Psoas muscle (tissue), 8 donors: ENCODE data around the gene AMZ1. TPM values are rescaled to one million over a fixed set of nuclear protein-coding genes. Genes with fewer than 3 reads are reported as not detected.

Source experiments
- ATAC-seq, 4 donors: fragments of 200-7000 bp; cut with Tn5 transposase; one replicate each; pipeline ENCODE4 v1.9.1; 2020; ENCODE audit warnings: moderate library complexity in 3 of 4, mild to moderate bottlenecking in 2 of 4
- DNase-seq, 2 donors: peaks; one replicate each; pipeline ENCODE4 v3.0.0-alpha.2; 2020
- H3K27ac ChIP-seq: fragments of 200-600 bp; one replicate; pipeline ENCODE4 v1.8.0; 2022
- H3K27me3 ChIP-seq, 3 donors: fragments of 200-600 bp in 1 of 3; one replicate each; pipeline versions ENCODE4 v1.6.1 to v1.8.0; 2013 to 2022; ENCODE audit warnings: low read length in 2 of 3, mild to moderate bottlenecking in 2 of 3, moderate library complexity in 1 of 3; ENCODE audit not compliant: insufficient read depth in 3 of 3
- H3K36me3 ChIP-seq, 2 donors: fragments of 200-600 bp in 1 of 2; one replicate each; pipeline versions ENCODE4 v1.6.1 to v1.8.0; 2013 to 2022; ENCODE audit warnings: low read depth in 1 of 2, mild to moderate bottlenecking in 1 of 2, moderate library complexity in 1 of 2; ENCODE audit not compliant: insufficient read depth in 1 of 2
- H3K4me1 ChIP-seq: fragments of 200-600 bp; one replicate; pipeline ENCODE4 v1.8.0; 2022
- H3K4me3 ChIP-seq: fragments of 200-600 bp; one replicate; pipeline ENCODE4 v1.8.0; 2022; ENCODE audit warnings: mild to moderate bottlenecking
- H3K9me3 ChIP-seq: fragments of 200-600 bp; one replicate; pipeline ENCODE4 v1.8.0; 2022
- CTCF ChIP-seq: fragments of 200-600 bp; IDR thresholded peaks from one replicate; pipeline ENCODE4 v1.8.0; 2022; ENCODE audit warnings: antibody characterized with exemption
- WGBS, 3 donors: extraction: QIAGEN DNeasy Blood & Tissue Kit; methylation state at CpG; one replicate each; pipeline versions ENCODE4 v1.1.6 to v1.1.7; 2013; 5-methylcytosine and 5-hydroxymethylcytosine counted together
- intact Hi-C, 2 donors: fragments of 100-400 bp; cut with DNase I; formaldehyde crosslinking; loops; one replicate each; pipeline versions ENCODE4 v1.11.0 to v1.14.2; 2022
- polyA plus RNA-seq, 3 donors: library from polyadenylated mRNA; stranded (reverse); fragments of 200-250 nt; gene quantifications; one replicate each; pipeline ENCODE4 v1.2.3, GENCODE V29; 2013
- total RNA-seq, 4 donors: library from RNA; stranded (reverse); fragmentation: NEBNext Ultra II Directional in 2 of 4; extraction: Animal tissue kit (Norgen Biotek cat#: 25700) in 2 of 4; gene quantifications; one replicate each; pipeline versions ENCODE4 v1.2.1 to v1.2.4, GENCODE V29; 2021 to 2023
- donor health status: healthy with polysubstance abuse.
- donor health status: DM: no; HTN: no; CAD: no; lungs with moderate emphysema.
- donor health status: Bipolar disorder and iron deficiency.
- donor health status: healthy.
- donor health status: DM: yes; HTN: yes; CAD: no.
- donor health status: DM: no; HTN: no; CAD: no.
- donor health status: DM: no; HTN: no; CAD: no.
- donor health status: DM: yes; HTN: yes; CAD: no.

The AMZ1 gene
- total and polyA plus RNA-seq, 7 donors, result 0.03 TPM; not detected in 6

DNA sequence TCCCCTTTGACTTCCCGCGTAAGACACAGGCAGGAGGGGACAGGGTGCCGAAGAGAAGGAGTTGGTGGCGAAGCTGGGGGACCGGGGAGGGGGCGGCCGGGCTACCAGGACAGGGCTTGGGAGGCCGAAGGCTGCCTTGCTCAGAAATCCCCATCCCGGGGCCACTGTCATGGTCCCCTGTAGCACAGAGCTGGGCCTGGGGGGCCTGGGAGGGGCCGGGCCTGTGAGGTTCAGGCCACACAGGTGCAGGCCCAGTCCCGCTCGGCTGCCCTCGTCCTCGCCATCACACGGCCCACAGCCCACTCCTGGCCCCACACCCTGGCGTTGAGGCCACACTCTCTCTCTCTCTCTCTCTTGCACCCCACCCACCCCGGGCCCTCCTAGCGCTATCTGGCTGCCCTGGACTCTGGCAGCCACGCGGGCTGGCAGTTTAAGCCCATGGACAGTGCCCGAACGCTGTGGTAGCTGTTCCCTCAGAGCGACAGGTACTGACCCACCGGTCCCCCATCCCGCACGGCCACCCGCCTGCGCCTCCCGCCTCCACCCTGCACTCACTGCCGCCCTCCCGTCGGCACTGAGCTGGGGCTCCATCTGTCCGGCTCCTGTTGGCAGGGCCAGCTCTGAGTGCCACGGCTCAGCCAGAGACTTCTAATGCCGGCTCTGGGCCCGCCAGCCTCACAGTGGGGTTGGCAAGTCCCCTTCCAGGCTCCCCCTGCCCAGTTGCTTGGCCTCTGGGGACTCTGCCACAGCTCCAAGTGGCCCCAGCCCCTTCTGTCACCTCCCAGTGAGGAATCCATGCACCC is 28.2 kb upstream of the AMZ1 start:
- 85 to 87% (median 86%) methylated on average over 28 to 36 of the region's 36 CpGs for WGBS, 3 donors
- no peak overlapping the region for H3K4me3 ChIP-seq
- DNase-seq (no peak), ATAC-seq (no peak)
- no peaks in the 10 kb centered on the region for H3K9me3 ChIP-seq
- intact Hi-C loops, result loop anchor here in 1 of 2 donors (5.0 kb wide), 1 partner anchor 92 kb away; no protein-coding TSS in a partner anchor
- no peak for TF ChIP-seq CTCF
- no peaks in the 10 kb centered on the region for H3K27me3 ChIP-seq
- no peak overlapping the region for H3K27ac ChIP-seq
- peaks cover 12% of the 10 kb centered on the region for H3K4me1 ChIP-seq
- H3K36me3 ChIP-seq, result peaks cover 0 to 3% of the 10 kb centered on the region in 2 donors

DNA sequence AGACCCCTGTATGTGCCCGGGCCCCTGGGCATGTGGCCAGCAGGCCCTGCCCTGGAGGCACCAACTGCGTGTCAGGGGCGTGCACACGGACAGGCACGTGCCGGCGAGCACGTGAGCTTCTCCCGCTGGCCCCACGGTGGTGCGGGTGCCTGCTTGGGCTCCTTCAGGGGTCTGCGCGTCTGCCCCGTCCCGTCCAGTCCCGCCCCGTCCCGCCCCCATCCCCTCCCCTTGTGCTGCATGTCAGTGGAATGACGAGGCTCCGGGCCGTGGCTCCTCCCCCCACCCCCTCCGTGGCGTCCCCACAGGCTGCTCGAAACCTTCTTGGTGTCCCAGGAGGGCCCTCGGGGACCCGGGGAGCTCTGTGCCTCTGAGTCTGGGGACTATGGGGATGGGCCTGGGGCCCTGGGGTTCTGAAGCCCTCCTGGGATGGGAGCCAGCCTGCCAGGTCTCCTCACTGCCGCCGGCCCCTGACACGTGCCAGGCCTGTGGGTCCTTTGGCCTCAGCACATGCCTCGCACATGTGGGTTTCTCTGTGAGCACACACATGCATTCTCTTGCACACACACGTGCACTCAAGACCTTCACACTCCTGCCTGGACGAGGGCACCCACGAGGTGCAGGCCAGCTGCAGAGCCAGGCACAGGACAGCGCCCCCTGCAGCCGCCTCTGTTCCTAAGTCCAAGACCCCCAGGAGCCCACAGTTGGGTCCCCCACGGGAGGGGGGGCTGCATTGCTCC is 27.5 kb upstream of the AMZ1 start:
- Histone ChIP-seq H3K36me3 (peaks cover 0 to 3% of the 10 kb centered on the region in 2 donors), H3K4me3 (no peak overlapping the region), H3K4me1 (peaks cover 12% of the 10 kb centered on the region), H3K27ac (no peak overlapping the region), H3K9me3 (no peaks in the 10 kb centered on the region), H3K27me3 (peaks cover 0 to 4% (median 0%) of the 10 kb centered on the region in 3 donors)
- peak; percentile 11 for TF ChIP-seq CTCF
- WGBS, 3 donors, result 72 to 91% (median 78%) methylated on average over 35 to 36 of the region's 36 CpGs
- no peak for DNase-seq
- intact Hi-C loops, result loop anchor here in 1 of 2 donors (5.0 kb wide), 1 partner anchor 93 kb away; no protein-coding TSS in a partner anchor
- ATAC-seq, result no peak

GRCh38 chr7:2661096-2661449 is 26.9 kb upstream of the AMZ1 start:
- no peak for ATAC-seq
- no peaks in the 10 kb centered on the region for H3K9me3 ChIP-seq
- DNase-seq, result no peak
- H3K27me3 ChIP-seq, result peaks cover 0 to 9% (median 0%) of the 10 kb centered on the region in 3 donors
- no peak for TF ChIP-seq CTCF
- intact Hi-C loops, result loop anchor here in 1 of 2 donors (5.0 kb wide), 1 partner anchor 94 kb away; no protein-coding TSS in a partner anchor
- no peak overlapping the region for H3K4me3 ChIP-seq
- WGBS, 3 donors, result 93 to 96% (median 94%) methylated on average over 9 to 10 of the region's 10 CpGs
- peaks cover 0 to 3% of the 10 kb centered on the region in 2 donors for H3K36me3 ChIP-seq
- H3K27ac ChIP-seq, result no peak overlapping the region
- H3K4me1 ChIP-seq, result peaks cover 12% of the 10 kb centered on the region

- WGBS, 3 donors, result 88 to 91% (median 88%) methylated on average over 37 to 43 of the region's 43 CpGs
- ATAC-seq, result peak in 1 of 4 donors; percentile 17
- DNase-seq, result no peak
- intact Hi-C loops, result loop anchor here in 1 of 2 donors (5.0 kb wide), 1 partner anchor 94 kb away; no protein-coding TSS in a partner anchor
- Histone ChIP-seq H3K36me3 (peaks cover 0 to 2% of the 10 kb centered on the region in 2 donors), H3K27me3 (peaks cover 0 to 12% (median 0%) of the 10 kb centered on the region in 3 donors), H3K9me3 (no peaks in the 10 kb centered on the region), H3K27ac (no peak overlapping the region), H3K4me1 (peaks cover 12% of the 10 kb centered on the region), H3K4me3 (no peak overlapping the region)
- no peak for TF ChIP-seq CTCF
These were observed 26.3 kb upstream of the AMZ1 start for GRCh38 chr7:2661602-2662272.
